Erythroblast (primary cell): Measurements from ENCODE around the gene FMNL1.

Experiments
- GATA1 ChIP-seq: IDR thresholded peaks from 2 replicates; pipeline ENCODE4 v1.6.1; 2011; ENCODE audit warnings: low read depth, mild to moderate bottlenecking, control low read depth, low read length, moderate library complexity
- POLR2A ChIP-seq: IDR thresholded peaks from 2 replicates; pipeline ENCODE4 v1.6.1; 2011; ENCODE audit warnings: mild to moderate bottlenecking, low read length

DNA sequence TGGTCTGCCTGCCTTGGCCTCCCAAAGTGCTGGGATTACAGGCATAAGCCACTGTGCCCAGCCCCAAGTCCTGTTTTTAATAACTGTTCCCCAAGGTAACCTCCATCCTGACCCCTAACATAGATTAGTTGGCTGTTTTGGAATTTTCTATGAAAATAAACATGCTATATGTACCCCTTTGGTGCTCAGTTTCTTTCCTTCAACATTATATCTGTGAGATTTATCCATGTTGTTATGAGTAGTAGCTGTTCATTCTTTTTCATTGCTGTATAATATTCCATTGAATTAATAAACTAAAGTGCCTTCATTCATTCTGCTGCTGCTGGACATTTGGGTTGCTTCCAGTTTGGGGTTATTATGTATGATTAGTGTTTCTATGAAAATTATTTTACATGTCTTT, 26.3 kb upstream of the FMNL1 start:
- no peak for TF ChIP-seq POLR2A
- TF ChIP-seq GATA1, result no peak
